KMS-11 (cell line): ENCODE results near the gene DHX58.

ENCODE experiments used
- H2AFZ ChIP-seq: fragments of 200-600 bp; sonication (generic); 2 replicates; pipeline ENCODE4 v1.6.1; 2016; ENCODE audit warnings: antibody characterized with exemption, mixed run types, low read depth
- H3K27ac ChIP-seq: fragments of 200-600 bp; sonication (generic); 2 replicates; pipeline ENCODE4 v1.6.1; 2016; ENCODE audit warnings: mild to moderate bottlenecking, mixed run types
- H3K27me3 ChIP-seq: fragments of 200-600 bp; sonication (generic); 2 replicates; pipeline ENCODE4 v1.6.1; 2017; ENCODE audit warnings: mild to moderate bottlenecking, low read depth, mixed run types, moderate library complexity; ENCODE audit not compliant: insufficient read depth
- H3K36me3 ChIP-seq: fragments of 200-600 bp; sonication (generic); 2 replicates; pipeline ENCODE4 v1.6.1; 2017; ENCODE audit warnings: mild to moderate bottlenecking, mixed run types; ENCODE audit not compliant: insufficient read depth
- H3K4me1 ChIP-seq: fragments of 200-600 bp; sonication (generic); 2 replicates; pipeline ENCODE4 v1.6.1; 2016; ENCODE audit warnings: mild to moderate bottlenecking, low read depth, mixed run types; ENCODE audit not compliant: poor library complexity, severe bottlenecking
- H3K4me2 ChIP-seq: fragments of 200-600 bp; sonication (generic); 2 replicates; pipeline ENCODE4 v1.7.0; 2016; ENCODE audit warnings: mild to moderate bottlenecking, mixed run types
- H3K4me3 ChIP-seq: fragments of 200-600 bp; sonication (generic); IDR thresholded peaks from 2 replicates; pipeline ENCODE4 v1.6.1; 2017; ENCODE audit warnings: low read depth, low read length, mixed read lengths; ENCODE audit not compliant: insufficient read depth
- H3K79me2 ChIP-seq: fragments of 200-600 bp; sonication (generic); 2 replicates; pipeline ENCODE4 v1.6.1; 2016; ENCODE audit warnings: low read depth, mixed run types; ENCODE audit not compliant: insufficient read depth
- H3K9ac ChIP-seq: fragments of 200-600 bp; sonication (generic); 2 replicates; pipeline ENCODE4 v1.6.1; 2016; ENCODE audit warnings: mild to moderate bottlenecking, mixed run types
- H4K20me1 ChIP-seq: fragments of 200-600 bp; sonication (generic); 2 replicates; pipeline ENCODE4 v1.6.1; 2016; ENCODE audit warnings: mild to moderate bottlenecking, mixed run types; ENCODE audit not compliant: insufficient read depth
- TF ChIP-seq, protein P1 (sequence below): fragments of 200-600 bp; sonication (generic); conservative IDR thresholded peaks from 2 replicates; pipeline ENCODE4 v1.6.1; 2017; ENCODE audit warnings: low read depth, mild to moderate bottlenecking, antibody characterized with exemption, low read length, moderate library complexity, mixed read lengths

DHX58 gene

DNA sequence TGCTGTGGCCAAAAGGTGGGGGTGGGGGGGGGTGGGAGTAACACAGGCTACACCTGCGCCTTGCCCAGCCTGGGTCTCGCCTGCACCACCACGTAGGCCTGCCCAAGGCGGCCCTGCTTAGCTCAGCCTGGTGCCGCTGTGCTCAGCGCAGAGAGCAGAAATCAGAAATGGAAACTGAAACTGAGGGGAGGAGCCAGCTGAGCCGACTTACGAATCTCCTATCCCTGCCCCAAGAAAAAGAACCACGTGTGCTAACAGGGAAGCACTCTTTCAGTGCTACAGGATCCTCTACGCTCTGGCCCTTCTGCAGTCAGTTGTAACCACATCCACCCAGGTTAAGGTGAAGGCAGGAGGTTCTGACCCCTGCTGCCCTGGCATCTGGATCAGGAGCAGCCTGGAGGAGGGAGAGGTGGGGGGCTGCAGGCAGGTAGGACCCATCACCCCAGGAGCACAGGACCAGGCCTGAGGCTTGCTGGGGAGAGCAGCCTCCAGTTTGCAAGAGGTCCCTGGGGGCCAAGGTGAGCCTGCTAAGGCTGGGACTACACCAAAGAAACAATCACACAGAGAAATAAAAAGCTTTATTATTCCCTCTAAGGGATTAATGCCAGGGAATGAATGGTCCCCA lies at the start of gene DHX58:
DHX58 (minus strand) TSS at position 163 of the 625 bp plus-strand sequence. CDS start 822 bp downstream, outside the sequence.
- no peaks in the 10 kb centered on the region for H3K79me2 ChIP-seq
- peak within 1 kb of the TSS; percentile 47 for H2AFZ ChIP-seq
- H3K4me3 ChIP-seq: no peak within 1 kb of the TSS
- TF ChIP-seq, protein P1, sequence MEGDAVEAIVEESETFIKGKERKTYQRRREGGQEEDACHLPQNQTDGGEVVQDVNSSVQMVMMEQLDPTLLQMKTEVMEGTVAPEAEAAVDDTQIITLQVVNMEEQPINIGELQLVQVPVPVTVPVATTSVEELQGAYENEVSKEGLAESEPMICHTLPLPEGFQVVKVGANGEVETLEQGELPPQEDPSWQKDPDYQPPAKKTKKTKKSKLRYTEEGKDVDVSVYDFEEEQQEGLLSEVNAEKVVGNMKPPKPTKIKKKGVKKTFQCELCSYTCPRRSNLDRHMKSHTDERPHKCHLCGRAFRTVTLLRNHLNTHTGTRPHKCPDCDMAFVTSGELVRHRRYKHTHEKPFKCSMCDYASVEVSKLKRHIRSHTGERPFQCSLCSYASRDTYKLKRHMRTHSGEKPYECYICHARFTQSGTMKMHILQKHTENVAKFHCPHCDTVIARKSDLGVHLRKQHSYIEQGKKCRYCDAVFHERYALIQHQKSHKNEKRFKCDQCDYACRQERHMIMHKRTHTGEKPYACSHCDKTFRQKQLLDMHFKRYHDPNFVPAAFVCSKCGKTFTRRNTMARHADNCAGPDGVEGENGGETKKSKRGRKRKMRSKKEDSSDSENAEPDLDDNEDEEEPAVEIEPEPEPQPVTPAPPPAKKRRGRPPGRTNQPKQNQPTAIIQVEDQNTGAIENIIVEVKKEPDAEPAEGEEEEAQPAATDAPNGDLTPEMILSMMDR: no peak
- peak within 1 kb of the TSS; percentile 41; the same call in 1 of the 2 replicates for H3K9ac ChIP-seq
- no peaks in the 10 kb centered on the region for H3K36me3 ChIP-seq
- peak within 1 kb of the TSS; percentile 83 for H3K4me2 ChIP-seq
- H3K4me1 ChIP-seq: peaks cover 46% of the 10 kb centered on the region
- H3K27me3 ChIP-seq: no peaks in the 10 kb centered on the region
- H3K27ac ChIP-seq: peak within 1 kb of the TSS; percentile 81
- no peaks in the 10 kb centered on the region for H4K20me1 ChIP-seq

DNA sequence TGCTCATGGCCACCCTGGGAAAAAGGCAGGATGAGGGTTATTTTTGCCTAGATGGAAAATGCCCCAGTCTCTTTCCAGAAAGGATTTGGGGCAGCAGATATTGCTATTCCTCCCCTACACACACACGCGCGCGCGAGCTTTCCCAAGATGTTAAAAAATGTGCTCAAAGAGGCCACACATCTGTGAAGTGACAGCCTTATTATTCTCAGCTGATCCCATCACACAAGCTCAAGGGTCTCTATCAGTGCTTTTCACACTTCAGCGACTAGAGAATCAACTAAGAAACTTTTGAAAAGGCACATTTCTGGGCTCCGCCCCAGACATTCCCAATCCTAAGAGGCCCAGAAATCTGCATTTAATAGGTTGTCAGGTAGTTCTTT lies 48.0 kb upstream of the DHX58 start:
- Histone ChIP-seq H3K79me2 (no peaks in the 10 kb centered on the region), H3K27ac (no peak overlapping the region), H4K20me1 (no peaks in the 10 kb centered on the region), H3K4me1 (no peaks in the 10 kb centered on the region), H3K4me3 (no peak overlapping the region), H3K4me2 (no peak overlapping the region), H2AFZ (no peak overlapping the region), H3K36me3 (no peaks in the 10 kb centered on the region), H3K9ac (no peak overlapping the region), H3K27me3 (no peaks in the 10 kb centered on the region)
- TF ChIP-seq, protein P1: no peak

DNA sequence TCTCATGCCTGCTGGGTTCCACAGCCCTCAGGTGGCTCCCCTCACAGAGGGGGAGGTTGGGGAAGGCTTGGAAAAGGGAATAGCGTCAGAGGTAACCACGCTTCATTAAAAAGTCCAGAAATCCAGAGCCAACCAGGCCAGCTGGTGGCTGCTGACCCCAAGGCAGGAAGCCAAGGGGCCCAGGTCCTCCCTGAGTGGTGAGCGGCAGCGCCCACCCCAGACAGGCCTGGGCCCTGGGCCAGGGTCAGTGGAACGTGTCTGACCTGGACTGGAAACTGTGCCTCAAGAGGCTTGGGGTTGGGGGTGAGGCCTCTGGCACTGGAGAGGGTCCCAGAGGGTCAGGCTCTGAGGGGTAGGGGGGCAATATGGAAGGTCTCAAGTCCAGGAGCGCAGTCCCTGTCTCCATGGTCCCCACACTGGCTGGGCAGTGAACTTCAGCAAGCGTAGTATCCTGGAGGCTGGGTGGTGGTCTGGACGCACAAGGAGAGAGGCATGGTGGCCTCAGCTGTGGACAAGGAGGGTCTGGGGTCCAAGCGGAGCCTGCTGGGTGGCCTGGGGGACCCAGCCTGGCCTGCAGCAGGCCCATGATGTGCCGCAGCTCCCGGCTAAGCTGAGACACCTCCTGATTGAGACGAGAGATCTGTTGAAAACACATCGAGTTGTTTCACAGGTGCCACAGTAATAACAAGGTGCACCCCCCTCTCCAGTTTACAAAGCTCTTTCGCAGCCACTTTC lies 47.4 kb upstream of the DHX58 start:
- Histone ChIP-seq H3K36me3 (no peaks in the 10 kb centered on the region), H3K4me3 (no peak overlapping the region), H3K9ac (no peak overlapping the region), H3K4me2 (no peak overlapping the region), H3K27ac (no peak overlapping the region), H3K79me2 (no peaks in the 10 kb centered on the region), H3K4me1 (no peaks in the 10 kb centered on the region), H3K27me3 (no peaks in the 10 kb centered on the region), H2AFZ (no peak overlapping the region), H4K20me1 (no peaks in the 10 kb centered on the region)
- TF ChIP-seq, protein P1: no peak

DNA sequence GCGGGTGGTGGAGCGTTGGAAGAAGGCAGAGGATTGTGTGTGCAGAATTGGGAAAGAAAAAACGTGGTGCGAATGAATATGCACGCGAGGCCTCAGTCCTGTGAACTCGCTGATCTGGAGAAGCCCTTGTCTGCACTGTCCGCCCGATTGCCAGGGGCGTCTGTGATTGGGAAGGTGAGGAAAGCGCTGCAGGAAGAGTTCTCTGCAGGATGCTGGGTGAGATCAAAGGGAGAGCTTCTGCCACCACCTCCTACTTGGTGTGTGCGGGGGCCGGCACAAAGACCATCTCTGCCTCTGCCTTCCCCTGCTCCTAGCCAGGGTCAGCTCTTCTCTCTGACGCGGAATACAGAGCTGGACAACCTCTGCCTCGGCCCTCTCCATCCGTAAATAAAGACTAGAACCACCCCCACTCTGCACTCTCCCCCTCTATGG lies 43.1 kb upstream of the DHX58 start:
- Histone ChIP-seq H4K20me1 (no peaks in the 10 kb centered on the region), H3K4me1 (peaks cover 26% of the 10 kb centered on the region), H3K79me2 (peaks cover 41% of the 10 kb centered on the region), H3K27me3 (no peaks in the 10 kb centered on the region), H3K4me2 (peak overlapping the region; percentile 34; the same call in 1 of the 2 replicates), H3K9ac (no peak overlapping the region), H3K27ac (no peak overlapping the region), H3K36me3 (no peaks in the 10 kb centered on the region), H2AFZ (peak overlapping the region; percentile 77), H3K4me3 (no peak overlapping the region)
- TF ChIP-seq, protein P1: no peak
